Progenitor cell of endocrine pancreas (in vitro differentiated cells): ENCODE data around the gene AAMDC. TPM values are rescaled to one million over a fixed set of nuclear protein-coding genes. Genes with fewer than 3 reads are reported as not detected.

Experiments
- DNase-seq: peaks from one replicate; pipeline ENCODE4 v3.0.0; 2021; ENCODE audit warnings: low spot score; ENCODE audit not compliant: unreplicated experiment
- H3K27ac Mint-ChIP-seq: 2 replicates; pipeline ENCODE4 v1.8.0; 2021; ENCODE audit warnings: mild to moderate bottlenecking, moderate library complexity, mixed read lengths
- H3K27me3 Mint-ChIP-seq: 2 replicates; pipeline ENCODE4 v1.8.0; 2021; ENCODE audit warnings: mixed read lengths
- H3K36me3 Mint-ChIP-seq: 2 replicates; pipeline ENCODE4 v1.8.0; 2022; ENCODE audit warnings: mixed read lengths; ENCODE audit not compliant: insufficient read depth
- H3K4me1 Mint-ChIP-seq: 2 replicates; pipeline ENCODE4 v1.8.0; 2021; ENCODE audit warnings: low read depth, mixed read lengths
- H3K4me3 Mint-ChIP-seq: 2 replicates; pipeline ENCODE4 v1.8.0; 2021; ENCODE audit warnings: low read depth, mild to moderate bottlenecking, moderate library complexity, mixed read lengths
- H3K9me3 Mint-ChIP-seq: 2 replicates; pipeline ENCODE4 v1.8.0; 2021; ENCODE audit warnings: low read depth, mixed read lengths
- CTCF ChIP-seq: fragments of 200-600 bp; sonication (generic); IDR thresholded peaks from one replicate; pipeline ENCODE4 v1.5.0; 2021; ENCODE audit warnings: antibody characterized with exemption, mild to moderate bottlenecking; ENCODE audit not compliant: unreplicated experiment
- total RNA-seq: library from RNA; stranded (reverse); gene quantifications from 2 replicates; pipeline ENCODE4 v1.2.1, GENCODE V29; 2021

AAMDC gene
- total RNA-seq, 1 donor from 2014 or later = 20.4 TPM

- DNase-seq = no peak
- no peak for TF ChIP-seq CTCF
- no peak overlapping the region for H3K4me3 Mint-ChIP-seq
- no peaks in the 10 kb centered on the region for H3K9me3 Mint-ChIP-seq
- no peak overlapping the region for H3K27ac Mint-ChIP-seq
- no peaks in the 10 kb centered on the region for H3K4me1 Mint-ChIP-seq
- peaks cover 8% of the 10 kb centered on the region for H3K36me3 Mint-ChIP-seq
- no peaks in the 10 kb centered on the region for H3K27me3 Mint-ChIP-seq
Observed at GRCh38 chr11:77865805-77866204, 44.9 kb downstream of the AAMDC start.

GRCh38 chr11:77866336-77866735 lies 45.4 kb downstream of the AAMDC start:
- Mint-ChIP-seq H3K9me3 (no peaks in the 10 kb centered on the region), H3K4me1 (no peaks in the 10 kb centered on the region), H3K27ac (no peak overlapping the region), H3K4me3 (no peak overlapping the region), H3K36me3 (peaks cover 8% of the 10 kb centered on the region), H3K27me3 (no peaks in the 10 kb centered on the region)
- DNase-seq = no peak
- no peak for TF ChIP-seq CTCF

- no peaks in the 10 kb centered on the region for H3K27me3 Mint-ChIP-seq
- no peak overlapping the region for H3K4me3 Mint-ChIP-seq
- H3K36me3 Mint-ChIP-seq = peaks cover 11% of the 10 kb centered on the region
- no peak for TF ChIP-seq CTCF
- H3K27ac Mint-ChIP-seq = no peak overlapping the region
- DNase-seq = no peak
- H3K9me3 Mint-ChIP-seq = no peaks in the 10 kb centered on the region
- H3K4me1 Mint-ChIP-seq = no peaks in the 10 kb centered on the region
Observed at GRCh38 chr11:77868744-77869143, 47.8 kb downstream of the AAMDC start.

DNA sequence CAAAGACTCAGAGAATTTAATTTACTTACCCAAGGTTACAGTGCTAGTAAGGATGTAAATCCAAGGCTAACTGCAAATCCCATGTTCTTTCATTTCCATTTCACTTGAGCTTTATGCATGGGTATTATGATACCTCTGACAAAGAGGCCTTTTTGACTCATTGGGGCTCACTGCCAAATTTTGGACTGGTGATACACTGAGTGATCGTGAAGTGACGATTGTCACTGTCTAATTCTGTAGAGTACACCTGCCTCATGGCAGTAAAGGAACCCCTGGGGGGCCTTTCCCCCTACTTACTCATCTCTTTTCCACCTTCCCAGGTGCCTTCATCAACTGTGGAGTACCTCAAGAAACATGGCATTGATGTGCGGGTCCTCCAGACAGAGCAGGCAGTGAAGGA lies 50.9 kb downstream of the AAMDC start:
- no peaks in the 10 kb centered on the region for H3K27me3 Mint-ChIP-seq
- no peak for TF ChIP-seq CTCF
- no peaks in the 10 kb centered on the region for H3K9me3 Mint-ChIP-seq
- H3K36me3 Mint-ChIP-seq = peaks cover 12% of the 10 kb centered on the region
- H3K4me1 Mint-ChIP-seq = peaks cover 2% of the 10 kb centered on the region
- no peak for DNase-seq
- H3K4me3 Mint-ChIP-seq = no peak overlapping the region
- H3K27ac Mint-ChIP-seq = no peak overlapping the region

DNA sequence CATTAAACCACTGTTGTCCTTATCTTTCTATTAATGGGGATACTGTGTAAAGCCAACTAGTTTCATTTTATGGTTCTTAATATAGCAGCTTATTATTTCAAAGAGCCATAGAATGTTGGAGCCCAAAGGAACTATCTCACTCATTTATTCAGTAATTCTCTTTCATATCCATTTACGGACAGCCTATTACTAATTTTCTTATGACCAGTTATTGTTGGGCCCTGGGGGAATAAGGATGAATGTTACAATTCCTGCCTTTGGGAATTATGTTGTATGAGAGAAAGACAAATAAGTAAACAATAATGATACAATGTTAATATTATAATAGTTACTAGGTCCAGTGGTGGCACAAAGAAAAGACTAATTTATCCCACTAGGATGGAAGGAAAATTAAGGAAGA lies 52.4 kb downstream of the AAMDC start:
- Mint-ChIP-seq H3K4me1 (peaks cover 2% of the 10 kb centered on the region), H3K36me3 (peaks cover 11% of the 10 kb centered on the region), H3K4me3 (no peak overlapping the region), H3K27me3 (no peaks in the 10 kb centered on the region), H3K9me3 (no peaks in the 10 kb centered on the region), H3K27ac (no peak overlapping the region)
- no peak for TF ChIP-seq CTCF
- DNase-seq = no peak
